IPS-18a (cell line): ENCODE measurements around the gene CLEC1A.

Experiments used
- H3K27ac ChIP-seq: one replicate; pipeline ENCODE4 v1.5.1; 2013; ENCODE audit warnings: low read length
- H3K27me3 ChIP-seq: one replicate; pipeline ENCODE4 v1.6.1; 2013; ENCODE audit warnings: mild to moderate bottlenecking, low read length; ENCODE audit not compliant: control insufficient read depth, insufficient read depth
- H3K36me3 ChIP-seq: one replicate; pipeline ENCODE4 v1.6.1; 2013; ENCODE audit warnings: low read depth, low read length; ENCODE audit not compliant: control insufficient read depth
- H3K4me1 ChIP-seq: one replicate; pipeline ENCODE4 v1.6.1; 2013; ENCODE audit warnings: low read depth, low read length; ENCODE audit not compliant: control insufficient read depth
- H3K4me3 ChIP-seq: one replicate; pipeline ENCODE4 v1.5.1; 2013; ENCODE audit warnings: low read length
- H3K9ac ChIP-seq: one replicate; pipeline ENCODE4 v1.6.1; 2013; ENCODE audit warnings: mild to moderate bottlenecking, low read length, moderate library complexity
- H3K9me3 ChIP-seq: one replicate; pipeline ENCODE4 v1.6.1; 2013; ENCODE audit warnings: low read depth, low read length; ENCODE audit not compliant: control insufficient read depth

Gene CLEC1A

DNA sequence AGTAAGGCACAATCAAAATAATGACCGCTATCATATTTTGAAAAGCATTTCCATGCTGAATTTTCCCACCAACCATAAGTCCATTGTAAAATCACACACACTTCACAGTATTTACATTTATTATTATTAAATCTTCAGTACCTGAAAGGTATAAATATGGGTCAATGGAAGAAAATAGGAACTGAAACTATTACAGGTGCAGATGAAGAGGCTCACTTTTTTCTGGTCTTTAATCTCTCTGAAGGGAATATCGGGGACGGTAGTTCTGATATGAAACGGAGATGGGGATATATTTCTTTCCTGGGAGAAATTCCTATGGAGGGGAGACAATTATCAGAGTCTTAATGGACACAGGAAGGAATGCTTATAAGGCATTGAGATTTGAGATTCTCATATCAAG, 28.4 kb downstream of the CLEC1A start:
- H3K9me3 ChIP-seq: no peaks in the 10 kb centered on the region
- no peak overlapping the region for H3K9ac ChIP-seq
- no peak overlapping the region for H3K27ac ChIP-seq
- H3K4me3 ChIP-seq: no peak overlapping the region
- no peaks in the 10 kb centered on the region for H3K4me1 ChIP-seq
- H3K36me3 ChIP-seq: no peaks in the 10 kb centered on the region
- H3K27me3 ChIP-seq: no peaks in the 10 kb centered on the region

DNA sequence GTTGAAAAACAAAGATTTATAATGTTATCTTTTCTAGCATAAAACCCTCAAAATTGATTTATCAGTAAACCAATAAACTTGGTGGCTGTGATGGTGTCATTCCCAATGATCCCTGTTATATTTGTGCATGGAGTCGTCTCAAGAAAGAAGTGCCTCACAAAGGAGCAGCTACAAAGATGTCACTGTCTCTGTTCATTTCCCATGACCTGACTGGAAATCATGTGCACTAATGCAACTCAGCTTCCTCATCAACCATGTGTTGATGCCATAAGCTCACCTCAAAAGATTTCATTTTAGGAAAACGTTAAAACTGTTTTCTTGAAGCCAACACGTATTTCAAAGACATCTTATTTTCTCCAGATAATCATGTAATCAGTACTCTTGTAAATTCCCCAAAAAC, 28.8 kb downstream of the CLEC1A start:
- H3K4me1 ChIP-seq: no peaks in the 10 kb centered on the region
- H3K27ac ChIP-seq: no peak overlapping the region
- no peaks in the 10 kb centered on the region for H3K36me3 ChIP-seq
- no peak overlapping the region for H3K9ac ChIP-seq
- no peaks in the 10 kb centered on the region for H3K9me3 ChIP-seq
- H3K4me3 ChIP-seq: no peak overlapping the region
- no peaks in the 10 kb centered on the region for H3K27me3 ChIP-seq

DNA sequence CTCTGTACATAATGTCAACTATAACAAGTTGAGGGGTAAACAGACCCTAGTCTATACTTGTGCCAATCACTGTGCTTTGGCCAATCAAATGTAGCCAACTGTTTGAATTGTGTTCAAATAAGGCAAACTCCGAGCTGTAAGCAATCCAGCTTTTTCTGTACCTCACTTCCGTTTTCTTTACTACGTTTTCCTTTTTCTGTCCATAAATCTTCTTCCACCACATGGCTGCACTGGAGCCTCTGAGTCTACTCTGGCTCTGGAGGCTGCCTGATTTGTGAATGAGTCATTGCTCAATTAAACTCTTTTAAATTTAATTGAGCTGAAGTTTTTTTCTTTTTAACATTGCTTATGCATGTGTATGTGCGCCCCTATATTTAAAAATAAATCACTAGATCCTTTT, 29.7 kb downstream of the CLEC1A start:
- Histone ChIP-seq H3K9me3 (no peaks in the 10 kb centered on the region), H3K27ac (no peak overlapping the region), H3K4me1 (no peaks in the 10 kb centered on the region), H3K36me3 (no peaks in the 10 kb centered on the region), H3K27me3 (no peaks in the 10 kb centered on the region), H3K9ac (no peak overlapping the region), H3K4me3 (no peak overlapping the region)

DNA sequence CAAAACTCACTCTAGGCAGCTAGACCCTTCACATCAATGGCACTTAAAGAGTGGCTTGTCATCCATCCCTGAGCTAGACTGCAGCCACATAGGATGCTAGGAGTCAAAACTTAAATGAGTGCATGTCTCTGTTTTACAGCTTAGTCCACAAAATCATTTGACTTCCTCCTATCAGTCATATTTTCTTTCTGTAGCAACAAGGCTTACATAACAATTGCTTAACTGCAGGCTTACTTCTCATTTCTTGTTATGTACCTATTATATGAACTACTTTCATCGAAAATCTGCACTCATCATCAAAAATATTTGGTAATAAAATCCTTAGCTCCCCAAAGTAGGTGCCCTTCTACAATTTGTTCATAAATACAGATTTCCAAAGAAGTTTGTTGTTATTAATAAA, 30.1 kb downstream of the CLEC1A start:
- H3K4me3 ChIP-seq: no peak overlapping the region
- no peaks in the 10 kb centered on the region for H3K4me1 ChIP-seq
- no peaks in the 10 kb centered on the region for H3K27me3 ChIP-seq
- H3K36me3 ChIP-seq: no peaks in the 10 kb centered on the region
- H3K9ac ChIP-seq: no peak overlapping the region
- H3K27ac ChIP-seq: no peak overlapping the region
- H3K9me3 ChIP-seq: no peaks in the 10 kb centered on the region

DNA sequence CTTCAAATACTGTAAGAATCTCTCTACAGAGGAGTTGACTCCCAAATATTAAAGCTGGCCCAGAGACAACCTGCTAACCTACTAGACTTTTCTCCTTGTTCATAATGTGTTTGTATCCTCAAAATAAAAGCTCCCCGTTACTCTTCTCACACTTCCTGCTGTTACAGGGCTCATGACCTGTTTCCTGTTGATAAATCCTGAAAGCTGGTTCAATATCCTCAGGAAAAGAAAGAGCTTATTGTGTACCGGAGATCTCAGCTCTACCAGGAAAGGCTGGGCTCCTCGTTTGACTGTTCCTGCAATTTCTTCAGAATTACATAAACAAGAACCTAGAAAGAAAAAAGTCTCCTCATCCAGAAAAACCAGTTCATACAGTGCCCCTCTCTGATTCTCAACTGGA, 30.8 kb downstream of the CLEC1A start:
- H3K27ac ChIP-seq: no peak overlapping the region
- H3K4me3 ChIP-seq: no peak overlapping the region
- H3K4me1 ChIP-seq: no peaks in the 10 kb centered on the region
- H3K36me3 ChIP-seq: no peaks in the 10 kb centered on the region
- H3K27me3 ChIP-seq: no peaks in the 10 kb centered on the region
- no peak overlapping the region for H3K9ac ChIP-seq
- H3K9me3 ChIP-seq: no peaks in the 10 kb centered on the region

DNA sequence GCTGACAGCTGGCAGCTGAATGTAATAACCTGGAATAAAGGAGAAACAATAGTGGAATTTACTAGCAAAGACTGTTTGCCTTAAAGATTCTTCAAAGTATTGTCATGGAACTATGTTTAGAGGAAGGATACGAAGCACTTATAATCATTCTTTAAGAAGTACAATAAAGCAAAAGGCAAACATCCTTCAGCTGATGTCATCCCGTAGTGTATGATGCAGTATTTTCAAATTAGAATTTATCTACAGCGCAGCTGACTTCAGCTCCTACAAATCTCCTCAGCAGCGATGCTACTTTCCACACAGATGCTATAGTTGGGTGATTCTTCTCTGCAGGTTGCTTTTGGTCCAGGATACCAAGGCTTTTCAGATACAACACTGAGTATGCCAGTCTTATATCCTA, 31.5 kb downstream of the CLEC1A start:
- H3K9me3 ChIP-seq: no peaks in the 10 kb centered on the region
- no peak overlapping the region for H3K9ac ChIP-seq
- H3K27me3 ChIP-seq: no peaks in the 10 kb centered on the region
- no peaks in the 10 kb centered on the region for H3K36me3 ChIP-seq
- H3K27ac ChIP-seq: no peak overlapping the region
- H3K4me3 ChIP-seq: no peak overlapping the region
- no peaks in the 10 kb centered on the region for H3K4me1 ChIP-seq

DNA sequence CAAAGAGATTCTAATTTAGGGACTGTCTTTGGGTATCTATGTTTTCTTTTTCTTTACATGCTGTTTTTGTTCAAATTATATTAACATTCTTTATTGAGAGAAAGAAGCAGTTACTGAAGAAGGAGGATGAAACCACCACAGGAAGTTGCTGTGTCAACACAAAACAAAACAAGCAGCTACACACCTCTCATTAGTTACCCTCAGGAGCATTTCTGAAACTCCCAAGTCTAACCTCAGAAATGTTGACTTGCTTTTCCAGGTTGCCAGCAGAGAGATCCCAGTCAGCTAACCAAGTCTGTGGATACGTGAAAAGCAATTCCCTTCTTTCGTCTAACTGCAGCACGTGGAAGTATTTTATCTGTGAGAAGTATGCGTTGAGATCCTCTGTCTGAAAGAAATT, 33.5 kb downstream of the CLEC1A start:
- Histone ChIP-seq H3K36me3 (no peaks in the 10 kb centered on the region), H3K27ac (no peak overlapping the region), H3K4me1 (no peaks in the 10 kb centered on the region), H3K9ac (no peak overlapping the region), H3K4me3 (no peak overlapping the region), H3K9me3 (no peaks in the 10 kb centered on the region), H3K27me3 (no peaks in the 10 kb centered on the region)

DNA sequence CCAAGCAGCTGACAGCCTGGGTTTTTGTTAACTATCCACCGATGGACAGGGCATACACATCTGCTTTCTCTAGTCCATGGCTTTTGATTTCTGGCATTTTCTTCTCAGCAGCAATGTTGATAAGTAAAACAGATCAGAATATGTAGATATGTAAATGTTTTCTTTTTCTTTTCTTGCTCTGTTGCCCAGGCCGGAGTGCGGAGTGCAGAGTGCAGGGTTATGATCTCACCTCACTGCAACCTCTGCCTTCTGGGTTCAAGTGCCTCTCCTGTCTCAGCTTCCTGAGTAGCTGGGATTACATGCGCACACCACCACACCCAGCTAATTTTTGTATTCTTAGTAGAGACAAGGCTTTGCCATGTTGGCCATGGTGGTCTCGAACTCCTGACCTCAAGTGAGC, 40.4 kb downstream of the CLEC1A start:
- H3K4me1 ChIP-seq: no peaks in the 10 kb centered on the region
- no peak overlapping the region for H3K4me3 ChIP-seq
- no peak overlapping the region for H3K9ac ChIP-seq
- no peak overlapping the region for H3K27ac ChIP-seq
- no peaks in the 10 kb centered on the region for H3K27me3 ChIP-seq
- H3K9me3 ChIP-seq: no peaks in the 10 kb centered on the region
- no peaks in the 10 kb centered on the region for H3K36me3 ChIP-seq

DNA sequence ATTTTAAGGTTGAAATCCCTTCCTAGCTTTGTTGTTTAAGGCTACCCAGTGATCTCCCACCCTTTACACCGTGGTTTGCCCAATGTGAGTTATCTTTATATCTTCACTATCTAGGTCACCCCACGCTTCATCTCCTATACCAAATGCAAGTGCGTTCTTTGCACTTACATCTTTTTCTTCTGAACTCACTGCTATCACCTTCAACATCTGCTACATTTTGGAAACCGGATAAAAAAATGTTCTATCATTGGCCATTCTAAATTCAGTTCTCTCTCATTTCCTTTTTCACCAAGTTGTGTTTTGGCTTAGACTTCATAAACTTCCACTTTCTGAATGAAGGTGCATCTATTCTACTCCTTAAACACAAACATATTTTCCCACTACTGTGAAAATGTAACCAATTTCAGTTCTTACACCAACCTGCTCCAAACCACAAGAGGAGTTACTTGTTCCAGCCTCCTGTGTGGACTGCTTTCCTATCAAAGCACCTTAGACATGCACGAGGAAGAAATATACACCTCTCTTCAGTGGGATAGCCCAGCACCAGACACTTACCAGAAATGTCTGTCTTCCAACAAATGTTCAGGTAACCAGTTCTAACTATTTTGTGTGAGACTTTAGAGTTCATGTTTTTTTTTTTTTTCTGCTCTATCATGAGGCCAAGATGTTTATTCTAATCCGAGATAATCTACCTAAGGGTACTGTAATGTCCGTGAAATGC, 46.4 kb downstream of the CLEC1A start:
- no peaks in the 10 kb centered on the region for H3K9me3 ChIP-seq
- no peaks in the 10 kb centered on the region for H3K36me3 ChIP-seq
- H3K27me3 ChIP-seq: no peaks in the 10 kb centered on the region
- H3K4me3 ChIP-seq: no peak overlapping the region
- H3K9ac ChIP-seq: no peak overlapping the region
- H3K27ac ChIP-seq: no peak overlapping the region
- H3K4me1 ChIP-seq: no peaks in the 10 kb centered on the region

DNA sequence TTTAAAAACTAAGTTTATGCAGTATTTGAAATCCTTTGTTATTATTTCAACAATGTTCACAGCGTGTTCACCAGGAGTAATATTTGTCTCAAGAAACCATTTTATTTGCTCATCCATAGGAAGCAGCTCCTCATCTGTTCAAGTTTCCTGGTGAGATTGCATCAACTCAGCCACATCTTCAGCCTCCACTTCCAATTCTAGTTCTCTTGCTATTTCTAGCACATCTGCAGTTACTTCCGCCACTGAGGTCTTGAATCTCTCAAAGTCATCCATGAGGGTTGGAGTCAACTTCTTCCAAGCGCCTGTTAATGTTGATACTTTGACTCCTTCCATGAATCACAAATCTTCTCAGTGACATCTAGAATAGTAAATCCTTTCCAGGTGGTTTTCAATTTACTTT, 50.3 kb downstream of the CLEC1A start:
- H3K36me3 ChIP-seq: no peaks in the 10 kb centered on the region
- H3K9ac ChIP-seq: no peak overlapping the region
- H3K4me1 ChIP-seq: no peaks in the 10 kb centered on the region
- H3K4me3 ChIP-seq: no peak overlapping the region
- no peaks in the 10 kb centered on the region for H3K27me3 ChIP-seq
- no peaks in the 10 kb centered on the region for H3K9me3 ChIP-seq
- no peak overlapping the region for H3K27ac ChIP-seq

DNA sequence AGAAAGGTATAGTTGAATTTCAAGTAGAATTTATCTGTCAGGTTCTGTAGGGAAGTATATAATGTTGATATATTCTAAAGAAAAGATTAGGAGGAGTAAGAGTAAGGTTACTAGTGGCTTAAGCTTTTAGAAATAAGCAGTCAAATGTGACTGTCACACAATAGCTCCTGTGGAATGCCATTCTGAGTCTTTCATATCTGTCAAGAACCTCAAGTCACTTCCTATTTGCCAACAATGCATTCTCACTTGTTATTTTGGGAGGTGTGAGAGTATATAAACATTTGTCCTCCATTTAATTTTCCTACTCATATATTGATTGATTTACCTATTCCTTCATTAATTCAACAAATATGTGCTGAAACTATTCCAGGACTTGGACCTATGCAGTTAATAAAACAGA, 56.6 kb downstream of the CLEC1A start:
- Histone ChIP-seq H3K9me3 (no peaks in the 10 kb centered on the region), H3K36me3 (no peaks in the 10 kb centered on the region), H3K27me3 (no peaks in the 10 kb centered on the region), H3K27ac (no peak overlapping the region), H3K4me1 (no peaks in the 10 kb centered on the region), H3K4me3 (no peak overlapping the region), H3K9ac (no peak overlapping the region)

DNA sequence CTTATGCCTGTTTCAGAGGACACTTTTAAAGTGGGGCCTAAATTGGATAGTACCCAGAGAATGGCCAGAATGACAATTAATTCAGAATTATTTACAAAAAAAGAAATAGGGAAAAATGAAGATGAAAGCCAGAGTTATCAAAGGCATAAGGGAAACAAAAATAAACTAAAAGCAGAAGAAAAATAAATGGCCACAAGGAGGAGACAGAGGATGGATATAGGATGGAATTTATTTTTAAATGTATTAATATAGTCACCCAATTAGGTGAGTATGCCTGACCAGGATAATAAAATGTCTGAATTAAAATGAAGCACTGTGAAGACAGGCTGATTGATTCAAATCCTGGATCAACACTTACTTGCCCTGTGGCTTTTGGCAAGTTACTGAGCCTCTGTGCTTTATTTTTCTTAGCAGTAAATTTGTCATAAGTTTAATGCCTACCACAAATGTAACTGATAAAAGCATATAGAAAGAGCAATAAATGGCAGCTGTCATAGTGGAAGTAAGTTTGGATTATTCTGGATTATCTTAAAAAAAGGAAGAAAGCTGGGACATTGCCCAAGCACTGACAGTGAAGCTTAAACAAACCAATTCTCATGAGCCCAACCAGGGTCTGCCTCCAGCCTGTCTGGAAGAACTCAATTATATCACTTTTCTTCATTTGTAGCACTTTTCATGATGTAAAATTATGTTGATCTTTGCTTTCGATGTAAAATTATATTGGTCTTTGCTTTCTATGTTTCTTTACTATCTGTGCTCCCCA, 64.8 kb downstream of the CLEC1A start:
- Histone ChIP-seq H3K27ac (no peak overlapping the region), H3K27me3 (no peaks in the 10 kb centered on the region), H3K9ac (no peak overlapping the region), H3K4me1 (no peaks in the 10 kb centered on the region), H3K9me3 (no peaks in the 10 kb centered on the region), H3K36me3 (no peaks in the 10 kb centered on the region), H3K4me3 (no peak overlapping the region)
